K562 (cell line): ENCODE data around the gene C2CD2L. TPM values are rescaled to one million over a fixed set of nuclear protein-coding genes. Genes with fewer than 3 reads are reported as not detected.

Source experiments
- ADNP ChIP-seq: fragments of 200-800 bp; sonication (Bioruptor generic); IDR thresholded peaks from 2 replicates; pipeline ENCODE4 v1.6.1; 2016; ENCODE audit warnings: missing genetic modification characterization, missing compliant biosample characterization
- ATF7 ChIP-seq: fragments of 450-650 bp; IDR thresholded peaks from 2 replicates; pipeline ENCODE4 v1.7.1; 2014; ENCODE audit warnings: mild to moderate bottlenecking, moderate library complexity
- EP300 ChIP-seq: IDR thresholded peaks from 2 replicates; pipeline ENCODE4 v1.6.1; 2012; ENCODE audit warnings: low read length, improper control_type of control experiment
- HDAC2 ChIP-seq: fragments of 450-650 bp; IDR thresholded peaks from 2 replicates; pipeline ENCODE4 v1.6.1; 2016; ENCODE audit warnings: mild to moderate bottlenecking
- KDM1A ChIP-seq, 2 experiments: fragments of 450-650 bp; IDR thresholded peaks; 2 replicates each; pipeline ENCODE4 v1.6.1; 2016; ENCODE audit warnings: mild to moderate bottlenecking in 2 of 2
- MAFG ChIP-seq: fragments of 450-650 bp; conservative IDR thresholded peaks from 2 replicates; pipeline ENCODE4 v1.6.1; 2016; ENCODE audit warnings: missing genetic modification characterization, missing compliant biosample characterization
- MAZ ChIP-seq, 2 experiments: fragments of 450-650 bp in 1 of 2; sonication (generic) in 1 of 2; formaldehyde crosslinking; IDR thresholded peaks in 1 of 2; conservative IDR thresholded peaks in 1 of 2; 2 replicates each; pipeline versions ENCODE4 v1.4.0 to v1.5.0; 2020; ENCODE audit warnings: mild to moderate bottlenecking in 1 of 2, missing genetic modification reagents in 1 of 2
- SMARCA4 ChIP-seq: fragments of 450-650 bp; IDR thresholded peaks from 2 replicates; pipeline ENCODE4 v1.6.1; 2016
- SMARCE1 ChIP-seq: fragments of 450-650 bp; IDR thresholded peaks from 2 replicates; pipeline ENCODE4 v1.7.1; 2016; ENCODE audit warnings: mild to moderate bottlenecking
- TEAD4 ChIP-seq, 2 experiments: sonication (generic) in 1 of 2; formaldehyde crosslinking in 1 of 2; IDR thresholded peaks; 2 replicates each; pipeline versions ENCODE4 v1.6.1 to v1.8.0; 2012 to 2022; ENCODE audit warnings: borderline replicate concordance in 1 of 2, inconsistent platforms in 1 of 2, low read length in 1 of 2, mild to moderate bottlenecking in 1 of 2, missing genetic modification reagents in 1 of 2
- TRIM28 ChIP-seq: fragments of 450-650 bp; IDR thresholded peaks from 2 replicates; pipeline ENCODE4 v1.6.1; 2017
- TSC22D4 ChIP-seq: fragments of 450-650 bp; IDR thresholded peaks from 2 replicates; pipeline ENCODE4 v1.6.1; 2016; ENCODE audit warnings: missing genetic modification characterization, missing biosample characterization, control low read depth
- ZC3H8 ChIP-seq: fragments of 450-650 bp; IDR thresholded peaks from 2 replicates; pipeline ENCODE4 v1.6.1; 2017
- ZNF212 ChIP-seq: fragments of 450-650 bp; formaldehyde crosslinking; IDR thresholded peaks from 2 replicates; pipeline ENCODE4 v1.4.0; 2020; ENCODE audit warnings: mild to moderate bottlenecking
- ZNF408 ChIP-seq: fragments of 250-450 bp; sonication (Bioruptor Pico); IDR thresholded peaks from 2 replicates; pipeline ENCODE4 v1.4.0; 2020; ENCODE audit warnings: low read depth, mild to moderate bottlenecking, moderate library complexity
- ZNF436 ChIP-seq: fragments of 250-450, 450-650 bp; sonication (Bioruptor Pico); formaldehyde crosslinking; IDR thresholded peaks from 2 replicates; pipeline ENCODE4 v1.7.0; 2020; ENCODE audit warnings: mild to moderate bottlenecking
- polyA plus RNA-seq, 8 experiments: library from polyadenylated mRNA; depleted of rRNA in 4 of 8; stranded (reverse) in 5 of 8; unstranded in 3 of 8; fragments of >200 nt; fragmentation: Nextera tagmentation in 2 of 8; fragmentation: Illumina TruSeq in 1 of 8; extraction: Ambion mirVana in 2 of 8; extraction: Trizol in 1 of 8; gene quantifications; 2 replicates each; pipeline versions ENCODE4 v1.2.1 to v1.2.3, GENCODE V29; 2011 to 2014; ENCODE audit warnings: inconsistent platforms in 1 of 8, missing spikeins in 1 of 8
- total RNA-seq, 7 experiments: library from RNA; depleted of rRNA in 6 of 7; stranded (reverse); fragments of >200 nt in 6 of 7; fragmentation: Illumina TruSeq in 2 of 7; extraction: Trizol in 2 of 7; gene quantifications; 2 replicates each; pipeline versions ENCODE4 v1.2.1 to v1.2.3, GENCODE V29; 2011 to 2021; ENCODE audit warnings: low replicate concordance in 1 of 7
- TF ChIP-seq, protein P1 (sequence below): fragments of 450-650 bp; IDR thresholded peaks from 2 replicates; pipeline ENCODE4 v1.6.1; 2016
- TF ChIP-seq, protein P2 (sequence below): fragments of 450-650 bp; formaldehyde crosslinking; IDR thresholded peaks from 2 replicates; pipeline ENCODE4 v1.4.0; 2022; ENCODE audit warnings: missing genetic modification characterization
- TF ChIP-seq, protein P3 (sequence below), 2 experiments: fragments of 450-650 bp; IDR thresholded peaks; 2 replicates each; pipeline ENCODE4 v1.6.1; 2018; ENCODE audit warnings: mild to moderate bottlenecking in 2 of 2, low read depth in 1 of 2; ENCODE audit not compliant: partially characterized antibody in 2 of 2
- TF ChIP-seq, protein P4 (sequence below): sonication (generic); formaldehyde crosslinking; IDR thresholded peaks from 2 replicates; pipeline ENCODE4 v1.9.0; 2022; ENCODE audit warnings: mild to moderate bottlenecking, missing genetic modification reagents
- TF ChIP-seq, protein P5 (sequence below), 2 experiments: fragments of 450-650 bp in 1 of 2; sonication (generic) in 1 of 2; formaldehyde crosslinking in 1 of 2; IDR thresholded peaks in 1 of 2; conservative IDR thresholded peaks in 1 of 2; 2 replicates each; pipeline versions ENCODE4 v1.6.1 to v1.8.1; 2016 to 2023; ENCODE audit warnings: mild to moderate bottlenecking in 2 of 2, moderate library complexity in 2 of 2, inconsistent platforms in 1 of 2, missing genetic modification reagents in 1 of 2

The C2CD2L gene
- total and polyA plus RNA-seq, 9 of the 15 experiments (the other 6 are each of a cell fraction or from before 2014, with no cell fraction given), result 0.66 to 41.2 (median 14.8) TPM

DNA sequence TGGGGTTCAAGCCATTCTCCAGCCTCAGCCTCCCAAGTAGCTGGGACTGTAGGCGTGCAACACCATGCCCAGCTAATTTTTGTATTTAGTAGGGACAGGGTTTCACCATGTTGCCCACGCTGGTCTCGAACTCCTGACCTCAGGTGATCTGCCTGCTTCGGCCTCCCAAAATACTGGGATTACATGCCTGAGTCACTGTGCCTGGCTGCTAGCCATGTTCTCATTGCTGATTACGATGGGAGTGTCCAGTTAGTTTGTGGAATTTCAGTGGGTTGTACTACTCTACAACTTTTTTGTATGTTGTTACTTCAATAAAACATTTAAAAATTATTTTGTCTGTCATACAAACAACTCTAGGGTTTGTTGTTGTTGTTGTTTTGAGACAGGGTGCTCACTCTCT, 44.4 kb upstream of the C2CD2L start (continued):
- TF ChIP-seq ADNP (tag) (peak; percentile 100), TSC22D4 (no peak), TEAD4 (IDR thresholded peaks at IDR 0.05; ENCODE audit: low read length) (peak; percentile 33; the same call in 1 of the 2 replicates), TEAD4 (CRISPR knock-in tag; IDR thresholded peaks at IDR 0.05; ENCODE audit: borderline replicate concordance) (no peak), MAFG (tag) (peak; percentile 87), ZNF212 (CRISPR knock-in tag) (no peak), ZC3H8 (no peak), KDM1A (IDR thresholded peaks at IDR 0.05) (peak; percentile 16 to 59; a peak in 2 of 4 replicates), SMARCE1 (peak; percentile 71), EP300 (peak; percentile 28; the same call in 1 of the 2 replicates), MAZ (CRISPR knock-in tag; conservative IDR thresholded peaks at IDR 0.05 in 1 of 2, IDR thresholded peaks at IDR 0.05 in 1 of 2) (0 out of 4 replicates have a peak, but pooled peaks of 1 of the 2 experiments have one; percentile 18), SMARCA4 (peak; percentile 78), ATF7 (peak; percentile 48; the same call in 1 of the 2 replicates), ZNF436 (CRISPR knock-in tag) (no peak), ZNF408 (CRISPR knock-in tag) (no peak), TRIM28 (0 out of 2 replicates have a peak, but pooled peaks have one; percentile 52), HDAC2 (0 out of 2 replicates have a peak, but pooled peaks have one; percentile 49)
- TF ChIP-seq, protein P1, sequence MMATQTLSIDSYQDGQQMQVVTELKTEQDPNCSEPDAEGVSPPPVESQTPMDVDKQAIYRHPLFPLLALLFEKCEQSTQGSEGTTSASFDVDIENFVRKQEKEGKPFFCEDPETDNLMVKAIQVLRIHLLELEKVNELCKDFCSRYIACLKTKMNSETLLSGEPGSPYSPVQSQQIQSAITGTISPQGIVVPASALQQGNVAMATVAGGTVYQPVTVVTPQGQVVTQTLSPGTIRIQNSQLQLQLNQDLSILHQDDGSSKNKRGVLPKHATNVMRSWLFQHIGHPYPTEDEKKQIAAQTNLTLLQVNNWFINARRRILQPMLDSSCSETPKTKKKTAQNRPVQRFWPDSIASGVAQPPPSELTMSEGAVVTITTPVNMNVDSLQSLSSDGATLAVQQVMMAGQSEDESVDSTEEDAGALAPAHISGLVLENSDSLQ, result no peak
- TF ChIP-seq, protein P2, sequence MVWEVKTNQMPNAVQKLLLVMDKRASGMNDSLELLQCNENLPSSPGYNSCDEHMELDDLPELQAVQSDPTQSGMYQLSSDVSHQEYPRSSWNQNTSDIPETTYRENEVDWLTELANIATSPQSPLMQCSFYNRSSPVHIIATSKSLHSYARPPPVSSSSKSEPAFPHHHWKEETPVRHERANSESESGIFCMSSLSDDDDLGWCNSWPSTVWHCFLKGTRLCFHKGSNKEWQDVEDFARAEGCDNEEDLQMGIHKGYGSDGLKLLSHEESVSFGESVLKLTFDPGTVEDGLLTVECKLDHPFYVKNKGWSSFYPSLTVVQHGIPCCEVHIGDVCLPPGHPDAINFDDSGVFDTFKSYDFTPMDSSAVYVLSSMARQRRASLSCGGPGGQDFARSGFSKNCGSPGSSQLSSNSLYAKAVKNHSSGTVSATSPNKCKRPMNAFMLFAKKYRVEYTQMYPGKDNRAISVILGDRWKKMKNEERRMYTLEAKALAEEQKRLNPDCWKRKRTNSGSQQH, result no peak
- TF ChIP-seq, protein P3, sequence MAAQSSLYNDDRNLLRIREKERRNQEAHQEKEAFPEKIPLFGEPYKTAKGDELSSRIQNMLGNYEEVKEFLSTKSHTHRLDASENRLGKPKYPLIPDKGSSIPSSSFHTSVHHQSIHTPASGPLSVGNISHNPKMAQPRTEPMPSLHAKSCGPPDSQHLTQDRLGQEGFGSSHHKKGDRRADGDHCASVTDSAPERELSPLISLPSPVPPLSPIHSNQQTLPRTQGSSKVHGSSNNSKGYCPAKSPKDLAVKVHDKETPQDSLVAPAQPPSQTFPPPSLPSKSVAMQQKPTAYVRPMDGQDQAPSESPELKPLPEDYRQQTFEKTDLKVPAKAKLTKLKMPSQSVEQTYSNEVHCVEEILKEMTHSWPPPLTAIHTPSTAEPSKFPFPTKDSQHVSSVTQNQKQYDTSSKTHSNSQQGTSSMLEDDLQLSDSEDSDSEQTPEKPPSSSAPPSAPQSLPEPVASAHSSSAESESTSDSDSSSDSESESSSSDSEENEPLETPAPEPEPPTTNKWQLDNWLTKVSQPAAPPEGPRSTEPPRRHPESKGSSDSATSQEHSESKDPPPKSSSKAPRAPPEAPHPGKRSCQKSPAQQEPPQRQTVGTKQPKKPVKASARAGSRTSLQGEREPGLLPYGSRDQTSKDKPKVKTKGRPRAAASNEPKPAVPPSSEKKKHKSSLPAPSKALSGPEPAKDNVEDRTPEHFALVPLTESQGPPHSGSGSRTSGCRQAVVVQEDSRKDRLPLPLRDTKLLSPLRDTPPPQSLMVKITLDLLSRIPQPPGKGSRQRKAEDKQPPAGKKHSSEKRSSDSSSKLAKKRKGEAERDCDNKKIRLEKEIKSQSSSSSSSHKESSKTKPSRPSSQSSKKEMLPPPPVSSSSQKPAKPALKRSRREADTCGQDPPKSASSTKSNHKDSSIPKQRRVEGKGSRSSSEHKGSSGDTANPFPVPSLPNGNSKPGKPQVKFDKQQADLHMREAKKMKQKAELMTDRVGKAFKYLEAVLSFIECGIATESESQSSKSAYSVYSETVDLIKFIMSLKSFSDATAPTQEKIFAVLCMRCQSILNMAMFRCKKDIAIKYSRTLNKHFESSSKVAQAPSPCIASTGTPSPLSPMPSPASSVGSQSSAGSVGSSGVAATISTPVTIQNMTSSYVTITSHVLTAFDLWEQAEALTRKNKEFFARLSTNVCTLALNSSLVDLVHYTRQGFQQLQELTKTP (IDR thresholded peaks at IDR 0.05; ENCODE audit: low read depth in 1 of 2, partially characterized antibody in 2 of 2), result peak in 1 of 2 experiments; percentile 36
- TF ChIP-seq, protein P4, sequence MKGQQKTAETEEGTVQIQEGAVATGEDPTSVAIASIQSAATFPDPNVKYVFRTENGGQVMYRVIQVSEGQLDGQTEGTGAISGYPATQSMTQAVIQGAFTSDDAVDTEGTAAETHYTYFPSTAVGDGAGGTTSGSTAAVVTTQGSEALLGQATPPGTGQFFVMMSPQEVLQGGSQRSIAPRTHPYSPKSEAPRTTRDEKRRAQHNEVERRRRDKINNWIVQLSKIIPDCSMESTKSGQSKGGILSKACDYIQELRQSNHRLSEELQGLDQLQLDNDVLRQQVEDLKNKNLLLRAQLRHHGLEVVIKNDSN (CRISPR knock-in tag), result no peak
- TF ChIP-seq, protein P5, sequence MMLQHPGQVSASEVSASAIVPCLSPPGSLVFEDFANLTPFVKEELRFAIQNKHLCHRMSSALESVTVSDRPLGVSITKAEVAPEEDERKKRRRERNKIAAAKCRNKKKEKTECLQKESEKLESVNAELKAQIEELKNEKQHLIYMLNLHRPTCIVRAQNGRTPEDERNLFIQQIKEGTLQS (IDR thresholded peaks at IDR 0.05), result peak; percentile 36; the same call in 1 of the 2 replicates
- TF ChIP-seq, protein P5 (CRISPR knock-in tag; conservative IDR thresholded peaks at IDR 0.05), result no peak
